HepG2 (cell line): ENCODE measurements around the gene DNAJA3. TPM values are rescaled to one million over a fixed set of nuclear protein-coding genes. Genes with fewer than 3 reads are reported as not detected.
A peak's percentile ranks its signal among the peaks of the same experiment; 100 is the strongest.

ENCODE experiments used
- AGO2 ChIP-seq: fragments of 200-400 bp; formaldehyde crosslinking; optimal IDR thresholded peaks from 2 replicates; pipeline ENCODE3; 2017; ENCODE audit warnings: mild to moderate bottlenecking, low read depth, low read length, moderate library complexity
- GLMP ChIP-seq: sonication (generic); formaldehyde crosslinking; IDR thresholded peaks from 2 replicates; pipeline ENCODE4 v1.9.0; 2021; ENCODE audit warnings: missing genetic modification reagents, mild to moderate bottlenecking, borderline replicate concordance
- HMGXB4 ChIP-seq, 2 experiments: sonication (generic) in 1 of 2; formaldehyde crosslinking in 1 of 2; IDR thresholded peaks; 2 replicates each; pipeline versions ENCODE4 v1.4.0 to v1.6.1; 2018 to 2020; ENCODE audit warnings: missing genetic modification reagents in 2 of 2, borderline replicate concordance in 1 of 2, low read depth in 1 of 2, mild to moderate bottlenecking in 1 of 2, missing biosample characterization in 1 of 2
- MIER2 ChIP-seq: IDR thresholded peaks from 2 replicates; pipeline ENCODE4 v1.6.1; 2016; ENCODE audit warnings: missing biosample characterization, missing genetic modification reagents
- MYPOP ChIP-seq: sonication (generic); formaldehyde crosslinking; IDR thresholded peaks from 2 replicates; pipeline ENCODE4 v1.8.1; 2023; ENCODE audit warnings: mild to moderate bottlenecking, moderate library complexity, missing genetic modification reagents
- PBX2 ChIP-seq: IDR thresholded peaks from 2 replicates; pipeline ENCODE4 v1.6.1; 2016; ENCODE audit warnings: control low read depth
- POGK ChIP-seq: sonication (generic); formaldehyde crosslinking; conservative IDR thresholded peaks from 2 replicates; pipeline ENCODE4 v1.8.0; 2022; ENCODE audit warnings: mild to moderate bottlenecking, moderate library complexity, missing genetic modification reagents
- RELA ChIP-seq: sonication (generic); formaldehyde crosslinking; IDR thresholded peaks from 2 replicates; pipeline ENCODE4 v1.4.0; 2020; ENCODE audit warnings: missing genetic modification reagents
- SMARCC2 ChIP-seq: fragments of 450-650 bp; IDR thresholded peaks from 2 replicates; pipeline ENCODE4 v1.6.1; 2017; ENCODE audit warnings: antibody characterized with exemption, mild to moderate bottlenecking
- WIZ ChIP-seq: sonication (generic); formaldehyde crosslinking; IDR thresholded peaks from 2 replicates; pipeline ENCODE4 v1.5.1; 2020; ENCODE audit warnings: mild to moderate bottlenecking, missing genetic modification reagents
- ZNF207 ChIP-seq: fragments of 450-650 bp; IDR thresholded peaks from 2 replicates; pipeline ENCODE4 v1.6.1; 2016; ENCODE audit warnings: antibody characterized with exemption, borderline replicate concordance
- ZNF260 ChIP-seq: sonication (generic); formaldehyde crosslinking; IDR thresholded peaks from 2 replicates; pipeline ENCODE4 v1.4.0; 2020; ENCODE audit warnings: missing genetic modification reagents, low read depth, mild to moderate bottlenecking, borderline replicate concordance
- ZNF280D ChIP-seq: sonication (generic); formaldehyde crosslinking; IDR thresholded peaks from 2 replicates; pipeline ENCODE4 v1.5.1; 2020; ENCODE audit warnings: mild to moderate bottlenecking, missing genetic modification reagents
- ZNF468 ChIP-seq: sonication (generic); formaldehyde crosslinking; IDR thresholded peaks from 2 replicates; pipeline ENCODE4 v1.8.0; 2022; ENCODE audit warnings: mild to moderate bottlenecking, moderate library complexity, missing genetic modification reagents
- ZNF710 ChIP-seq: sonication (generic); formaldehyde crosslinking; IDR thresholded peaks from 2 replicates; pipeline ENCODE4 v1.5.0; 2020; ENCODE audit warnings: mild to moderate bottlenecking, missing genetic modification reagents, borderline replicate concordance
- polyA plus RNA-seq, 8 experiments: library from polyadenylated mRNA; depleted of rRNA in 3 of 8; stranded (reverse) in 7 of 8; unstranded in 1 of 8; fragments of >200 nt; fragmentation: Illumina TruSeq in 4 of 8; extraction: Trizol in 4 of 8; gene quantifications; 2 replicates each; pipeline versions ENCODE4 v1.2.1 to v1.2.3, GENCODE V29; 2011 to 2016; ENCODE audit warnings: low read depth in 4 of 8, missing spikeins in 1 of 8, mixed read lengths in 1 of 8; ENCODE audit not compliant: insufficient read depth in 1 of 8
- total RNA-seq, 5 experiments: library from RNA; depleted of rRNA; stranded (reverse); fragments of >200 nt; fragmentation: Illumina TruSeq; extraction: Trizol; gene quantifications; 2 replicates each; pipeline ENCODE4 v1.2.3, GENCODE V29; 2016; ENCODE audit warnings: low read depth in 1 of 5

The DNAJA3 gene
- total and polyA plus RNA-seq, 2 of the 13 experiments (the other 11 are each of a cell fraction or from before 2014, with no cell fraction given): 77.0 to 83.3 TPM

DNA sequence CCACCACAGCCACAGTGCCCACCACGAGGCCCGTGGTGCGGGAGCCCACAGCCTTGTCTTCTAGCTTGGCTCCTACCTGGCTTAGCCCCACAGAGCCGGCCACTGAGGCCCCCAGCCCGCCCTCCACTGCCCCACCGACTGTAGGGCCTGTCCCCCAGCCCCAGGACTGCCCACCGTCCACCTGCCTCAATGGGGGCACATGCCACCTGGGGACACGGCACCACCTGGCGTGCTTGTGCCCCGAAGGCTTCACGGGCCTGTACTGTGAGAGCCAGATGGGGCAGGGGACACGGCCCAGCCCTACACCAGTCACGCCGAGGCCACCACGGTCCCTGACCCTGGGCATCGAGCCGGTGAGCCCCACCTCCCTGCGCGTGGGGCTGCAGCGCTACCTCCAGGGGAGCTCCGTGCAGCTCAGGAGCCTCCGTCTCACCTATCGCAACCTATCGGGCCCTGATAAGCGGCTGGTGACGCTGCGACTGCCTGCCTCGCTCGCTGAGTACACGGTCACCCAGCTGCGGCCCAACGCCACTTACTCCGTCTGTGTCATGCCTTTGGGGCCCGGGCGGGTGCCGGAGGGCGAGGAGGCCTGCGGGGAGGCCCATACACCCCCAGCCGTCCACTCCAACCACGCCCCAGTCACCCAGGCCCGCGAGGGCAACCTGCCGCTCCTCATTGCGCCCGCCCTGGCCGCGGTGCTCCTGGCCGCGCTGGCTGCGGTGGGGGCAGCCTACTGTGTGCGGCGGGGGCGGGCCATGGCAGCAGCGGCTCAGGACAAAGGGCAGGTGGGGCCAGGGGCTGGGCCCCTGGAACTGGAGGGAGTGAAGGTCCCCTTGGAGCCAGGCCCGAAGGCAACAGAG is 43.5 kb upstream of the DNAJA3 start (continued):
- TF ChIP-seq ZNF280D (CRISPR knock-in tag) (no peak), ZNF468 (CRISPR knock-in tag) (no peak), ZNF260 (CRISPR knock-in tag) (no peak), SMARCC2 (no peak), PBX2 (CRISPR knock-in tag) (no peak), MYPOP (no peak), RELA (CRISPR knock-in tag) (no peak), AGO2 (peak; percentile 97), ZNF207 (no peak), ZNF710 (no peak), HMGXB4 (CRISPR knock-in tag; IDR thresholded peaks at IDR 0.05; ENCODE audit: borderline replicate concordance in 1 of 2, low read depth in 1 of 2) (no peak), GLMP (CRISPR knock-in tag) (no peak), WIZ (CRISPR knock-in tag) (no peak), POGK (CRISPR knock-in tag) (no peak), MIER2 (CRISPR knock-in tag) (no peak)
